Nephron progenitor cell (in vitro differentiated cells): Measurements from ENCODE around the gene PRR9.
"Not testable (repeated sequence)": the region's sequence is repeated elsewhere in the genome, so short reads cannot be mapped to it uniquely, and the experiment has no call there.

Experiments used
- DNase-seq: peaks from one replicate; pipeline ENCODE4 v3.0.0; 2021
- H3K27ac Mint-ChIP-seq: 2 replicates; pipeline ENCODE4 v1.8.0; 2021; ENCODE audit warnings: mild to moderate bottlenecking, moderate library complexity, mixed read lengths
- H3K27me3 Mint-ChIP-seq: 2 replicates; pipeline ENCODE4 v1.8.0; 2021; ENCODE audit warnings: mild to moderate bottlenecking, low read depth, mixed read lengths; ENCODE audit not compliant: poor library complexity
- H3K36me3 Mint-ChIP-seq: 2 replicates; pipeline ENCODE4 v1.8.0; 2021; ENCODE audit warnings: low read depth, mixed read lengths
- H3K4me1 Mint-ChIP-seq: 2 replicates; pipeline ENCODE4 v1.8.0; 2021; ENCODE audit warnings: mixed read lengths
- H3K4me3 Mint-ChIP-seq: 2 replicates; pipeline ENCODE4 v1.8.0; 2021; ENCODE audit warnings: mild to moderate bottlenecking, moderate library complexity, mixed read lengths
- H3K9me3 Mint-ChIP-seq: 2 replicates; pipeline ENCODE4 v1.8.0; 2021; ENCODE audit warnings: mild to moderate bottlenecking, moderate library complexity, mixed read lengths
- TF ChIP-seq, protein P1 (sequence below): fragments of 200-600 bp; sonication (generic); IDR thresholded peaks from 2 replicates; pipeline ENCODE4 v1.5.0; 2021; ENCODE audit warnings: antibody characterized with exemption

Gene PRR9, protein sequence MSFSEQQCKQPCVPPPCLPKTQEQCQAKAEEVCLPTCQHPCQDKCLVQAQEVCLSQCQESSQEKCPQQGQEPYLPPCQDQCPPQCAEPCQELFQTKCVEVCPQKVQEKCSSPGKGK

DNA sequence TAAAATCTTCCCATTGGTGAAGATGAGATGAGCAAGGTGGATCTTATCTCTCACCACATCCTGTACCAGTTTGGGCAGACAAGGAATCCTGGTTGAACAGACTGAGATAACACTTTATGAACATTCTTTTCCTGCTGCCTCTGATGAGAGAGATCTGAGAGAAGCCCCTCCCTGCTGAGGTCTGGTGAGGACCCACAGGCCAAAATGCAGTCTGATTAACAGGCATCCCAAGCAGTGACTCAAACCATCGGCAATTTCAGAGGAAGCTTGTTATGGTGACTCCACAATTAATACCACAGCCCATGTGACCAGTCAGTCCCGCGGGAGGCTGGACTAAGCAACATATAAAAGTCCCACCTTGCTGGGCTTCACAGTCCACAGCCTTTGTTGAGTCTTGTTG lies at the start of gene PRR9:
Gene PRR9, plus strand, starts transcription at position 373 of the 400 bp plus-strand sequence. CDS start 561 bp downstream, outside the sequence.
- Mint-ChIP-seq H3K27ac (no peak within 1 kb of the TSS), H3K9me3 (peaks cover 15% of the 10 kb centered on the region), H3K4me3 (no peak within 1 kb of the TSS), H3K4me1 (no peaks in the 10 kb centered on the region), H3K36me3 (no peaks in the 10 kb centered on the region), H3K27me3 (peaks cover 10% of the 10 kb centered on the region)
- TF ChIP-seq, protein P1, sequence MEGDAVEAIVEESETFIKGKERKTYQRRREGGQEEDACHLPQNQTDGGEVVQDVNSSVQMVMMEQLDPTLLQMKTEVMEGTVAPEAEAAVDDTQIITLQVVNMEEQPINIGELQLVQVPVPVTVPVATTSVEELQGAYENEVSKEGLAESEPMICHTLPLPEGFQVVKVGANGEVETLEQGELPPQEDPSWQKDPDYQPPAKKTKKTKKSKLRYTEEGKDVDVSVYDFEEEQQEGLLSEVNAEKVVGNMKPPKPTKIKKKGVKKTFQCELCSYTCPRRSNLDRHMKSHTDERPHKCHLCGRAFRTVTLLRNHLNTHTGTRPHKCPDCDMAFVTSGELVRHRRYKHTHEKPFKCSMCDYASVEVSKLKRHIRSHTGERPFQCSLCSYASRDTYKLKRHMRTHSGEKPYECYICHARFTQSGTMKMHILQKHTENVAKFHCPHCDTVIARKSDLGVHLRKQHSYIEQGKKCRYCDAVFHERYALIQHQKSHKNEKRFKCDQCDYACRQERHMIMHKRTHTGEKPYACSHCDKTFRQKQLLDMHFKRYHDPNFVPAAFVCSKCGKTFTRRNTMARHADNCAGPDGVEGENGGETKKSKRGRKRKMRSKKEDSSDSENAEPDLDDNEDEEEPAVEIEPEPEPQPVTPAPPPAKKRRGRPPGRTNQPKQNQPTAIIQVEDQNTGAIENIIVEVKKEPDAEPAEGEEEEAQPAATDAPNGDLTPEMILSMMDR = no peak
- no peak for DNase-seq

DNA sequence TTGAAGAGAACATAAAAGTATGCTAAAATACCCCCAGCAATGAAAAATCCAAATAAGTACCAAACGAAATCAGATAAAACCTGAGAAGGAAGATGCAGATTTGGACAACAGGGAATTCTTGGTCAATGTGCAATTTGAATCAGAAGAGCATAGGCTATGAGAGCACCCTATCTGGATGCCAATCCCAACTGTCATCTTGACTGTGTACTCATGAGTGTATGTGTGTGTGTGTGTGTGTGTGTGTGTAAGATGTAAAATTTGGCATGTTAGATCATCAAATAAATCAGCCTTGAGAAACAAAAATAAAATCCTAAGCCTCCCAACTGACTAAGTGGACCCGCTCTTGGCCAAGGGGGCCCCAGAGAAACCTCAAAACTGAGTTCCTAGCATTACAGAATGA lies 48.7 kb upstream of the PRR9 start:
- Mint-ChIP-seq H3K27ac (no peak overlapping the region), H3K4me3 (no peak overlapping the region), H3K27me3 (peaks cover 11% of the 10 kb centered on the region), H3K4me1 (no peaks in the 10 kb centered on the region), H3K36me3 (no peaks in the 10 kb centered on the region), H3K9me3 (peaks cover 22% of the 10 kb centered on the region)
- no peak for DNase-seq
- TF ChIP-seq, protein P1 = no peak

DNA sequence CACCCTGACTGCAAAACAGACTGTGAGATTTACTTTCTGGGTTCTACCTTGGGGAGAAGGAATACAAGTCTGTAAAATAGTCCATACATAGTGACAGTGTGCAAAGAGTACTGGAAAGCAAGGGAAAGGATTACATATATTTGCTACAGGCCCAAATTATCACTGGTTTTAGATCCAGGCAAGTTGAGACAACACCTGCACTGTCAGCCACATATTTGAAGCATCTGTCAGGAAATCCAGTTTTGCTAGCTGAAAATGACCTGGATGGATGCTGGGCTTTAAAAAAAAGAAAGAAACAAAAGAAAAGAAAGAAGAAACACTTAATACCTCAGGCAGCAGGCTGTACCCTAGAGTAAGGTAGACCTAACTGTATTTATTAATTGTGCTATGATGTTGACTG lies 42.8 kb upstream of the PRR9 start:
- Mint-ChIP-seq H3K36me3 (no peaks in the 10 kb centered on the region), H3K4me1 (no peaks in the 10 kb centered on the region), H3K27ac (no peak overlapping the region), H3K27me3 (peaks cover 9% of the 10 kb centered on the region), H3K9me3 (peaks cover 15% of the 10 kb centered on the region), H3K4me3 (no peak overlapping the region)
- TF ChIP-seq, protein P1 = no peak
- no peak for DNase-seq

DNA sequence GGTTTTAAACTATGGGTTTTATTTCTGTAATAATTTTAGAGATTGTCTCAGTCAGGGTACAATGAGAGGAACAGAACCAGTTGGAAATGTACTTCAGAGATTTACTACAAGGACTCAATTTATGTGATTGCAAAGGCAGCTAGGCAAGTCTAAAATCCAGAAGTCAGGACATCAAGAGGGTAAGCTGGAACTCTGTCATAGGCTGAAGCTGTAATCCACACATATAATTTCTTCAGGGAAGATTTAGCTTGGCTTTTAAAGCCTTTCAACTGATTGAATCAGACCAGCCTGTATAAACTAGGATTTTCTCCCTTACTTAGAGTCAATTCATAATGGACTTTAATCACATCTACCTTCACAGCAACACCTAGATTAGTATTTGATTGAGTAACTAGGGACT lies 38.5 kb upstream of the PRR9 start:
- no peak for DNase-seq
- Mint-ChIP-seq H3K4me3 (no peak overlapping the region), H3K4me1 (no peaks in the 10 kb centered on the region), H3K36me3 (no peaks in the 10 kb centered on the region), H3K27me3 (peaks cover 8% of the 10 kb centered on the region), H3K27ac (no peak overlapping the region), H3K9me3 (peaks cover 5% of the 10 kb centered on the region)
- TF ChIP-seq, protein P1 = no peak

DNA sequence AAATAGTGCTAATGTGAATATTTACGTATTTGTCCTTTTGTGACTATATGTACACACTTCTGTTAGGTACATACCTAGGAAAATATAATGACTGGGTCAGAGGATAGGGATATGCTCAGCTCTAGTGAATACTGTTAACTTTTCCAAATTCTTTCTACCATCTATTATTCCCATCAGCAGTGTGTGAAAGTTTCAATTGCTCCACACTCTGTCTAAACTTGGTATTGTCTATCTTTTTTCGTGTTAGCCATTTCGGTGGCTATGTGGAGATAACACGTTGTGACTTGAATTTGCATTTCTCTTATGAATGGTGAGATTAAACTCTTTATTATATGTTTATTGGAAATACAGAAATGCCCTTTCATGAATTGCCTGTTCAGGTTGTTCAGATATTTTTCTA lies 36.8 kb upstream of the PRR9 start:
- Mint-ChIP-seq H3K9me3 (peaks cover 13% of the 10 kb centered on the region), H3K4me3 (no peak overlapping the region), H3K27ac (no peak overlapping the region), H3K27me3 (peaks cover 11% of the 10 kb centered on the region), H3K4me1 (no peaks in the 10 kb centered on the region), H3K36me3 (no peaks in the 10 kb centered on the region)
- TF ChIP-seq, protein P1 = no peak
- no peak for DNase-seq

DNA sequence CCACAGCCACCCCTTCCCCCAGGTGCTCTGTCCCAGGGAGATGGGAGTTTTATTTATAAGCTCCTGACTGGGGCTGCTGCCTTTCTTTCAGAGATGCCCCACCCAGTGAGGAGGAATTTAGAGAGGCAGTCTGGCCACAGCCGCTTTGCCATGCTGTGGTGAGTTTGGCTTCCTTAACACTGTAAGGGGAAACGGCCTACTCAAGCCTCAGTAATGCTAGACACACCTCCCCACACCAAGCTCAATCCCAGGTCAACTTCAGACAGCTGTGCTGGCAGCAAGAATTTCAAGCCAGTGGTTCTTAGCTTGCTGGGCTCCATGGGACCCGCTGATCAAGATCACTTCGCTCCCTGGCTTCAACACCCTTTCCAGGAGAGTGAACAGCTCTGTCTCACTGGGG lies 29.1 kb upstream of the PRR9 start:
- not testable (repeated sequence) for H3K27me3 Mint-ChIP-seq, H3K4me1 Mint-ChIP-seq, H3K4me3 Mint-ChIP-seq, H3K36me3 Mint-ChIP-seq, H3K27ac Mint-ChIP-seq, DNase-seq
- peaks cover 27% of the 10 kb centered on the region for H3K9me3 Mint-ChIP-seq
